Activated CD8-positive, alpha-beta memory T cell treated with anti-CD3 and anti-CD28 coated beads for 36 hours (primary cell): ENCODE measurements around the gene NKD1. TPM values are rescaled to one million over a fixed set of nuclear protein-coding genes. Genes with fewer than 3 reads are reported as not detected.
"Not testable (repeated sequence)": the region's sequence is repeated elsewhere in the genome, so short reads cannot be mapped to it uniquely, and the experiment has no call there.

Experiments used
- CTCF ChIA-PET: fragments of 350-600 bp; sonication (Branson Sonifier 250); formaldehyde crosslinking; loops from one replicate; lab custom pipeline; 2021; ENCODE audit warnings: antibody characterized with exemption; lab: Charles Lee
- POLR2A ChIA-PET: fragments of 350-600 bp; sonication (Branson Sonifier 250); formaldehyde crosslinking; loops from one replicate; lab custom pipeline; 2021; ENCODE audit warnings: antibody characterized with exemption; lab: Charles Lee
- total RNA-seq, 2 experiments: library from RNA; stranded (reverse); gene quantifications; one replicate each; pipeline ENCODE4 v1.2.3, GENCODE V29; 2021

NKD1 gene, protein sequence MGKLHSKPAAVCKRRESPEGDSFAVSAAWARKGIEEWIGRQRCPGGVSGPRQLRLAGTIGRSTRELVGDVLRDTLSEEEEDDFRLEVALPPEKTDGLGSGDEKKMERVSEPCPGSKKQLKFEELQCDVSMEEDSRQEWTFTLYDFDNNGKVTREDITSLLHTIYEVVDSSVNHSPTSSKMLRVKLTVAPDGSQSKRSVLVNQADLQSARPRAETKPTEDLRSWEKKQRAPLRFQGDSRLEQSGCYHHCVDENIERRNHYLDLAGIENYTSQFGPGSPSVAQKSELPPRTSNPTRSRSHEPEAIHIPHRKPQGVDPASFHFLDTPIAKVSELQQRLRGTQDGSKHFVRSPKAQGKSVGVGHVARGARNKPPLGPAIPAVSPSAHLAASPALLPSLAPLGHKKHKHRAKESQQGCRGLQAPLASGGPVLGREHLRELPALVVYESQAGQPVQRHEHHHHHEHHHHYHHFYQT
- total RNA-seq, result 1 to 10 TPM in 1 of 2 experiments, under 1 TPM in 1; 0.73 to 1.9 TPM

DNA sequence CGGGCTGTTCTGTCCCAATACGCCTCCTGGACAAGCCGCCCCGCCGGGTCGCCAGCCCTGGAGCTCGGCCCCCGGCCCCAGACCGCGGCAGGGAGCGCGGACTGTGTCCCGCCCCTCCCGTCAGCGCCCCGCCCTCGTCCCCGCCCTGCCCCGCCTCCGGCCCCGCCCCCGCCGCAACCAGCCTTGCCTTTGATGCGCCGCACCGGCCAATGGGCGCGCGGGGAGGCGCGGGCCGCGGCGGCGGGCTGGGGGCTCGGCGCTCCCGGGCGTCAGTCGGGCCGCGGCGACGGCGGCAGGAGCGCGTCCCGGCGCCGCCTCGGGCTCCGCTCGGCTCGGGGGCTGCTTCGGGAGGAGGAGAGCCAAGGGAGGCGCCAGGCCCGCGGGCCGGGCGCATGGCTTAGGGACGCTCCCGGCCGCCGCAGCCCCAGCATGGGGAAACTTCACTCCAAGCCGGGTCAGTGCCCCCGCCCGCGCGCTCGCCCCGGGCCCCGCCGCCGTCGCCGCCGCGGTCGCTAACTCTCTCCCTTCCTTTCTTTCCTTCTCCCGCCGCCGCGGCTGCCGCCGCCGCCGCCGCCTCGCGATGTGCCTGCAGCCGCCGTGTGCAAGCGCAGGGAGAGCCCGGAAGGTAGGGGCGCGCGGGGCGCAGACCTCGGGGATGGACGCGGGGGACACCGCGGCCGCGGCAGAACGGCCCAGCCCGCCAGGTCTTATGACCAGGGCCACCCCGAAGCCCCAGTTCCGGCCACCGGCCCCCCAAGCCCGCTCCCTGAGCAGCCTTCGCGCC, at the start of gene NKD1:
TSS of gene NKD1 (plus strand) at position 272 of the 784 bp plus-strand sequence. CDS start at position 430, 158 bp downstream.
- ChIA-PET CTCF (interaction anchor here (0.6 to 1.2 kb wide), 2 partner anchors 75 to 131 kb away, joined by 3 read pairs; no protein-coding TSS in a partner anchor), POLR2A (no interaction called here)

DNA sequence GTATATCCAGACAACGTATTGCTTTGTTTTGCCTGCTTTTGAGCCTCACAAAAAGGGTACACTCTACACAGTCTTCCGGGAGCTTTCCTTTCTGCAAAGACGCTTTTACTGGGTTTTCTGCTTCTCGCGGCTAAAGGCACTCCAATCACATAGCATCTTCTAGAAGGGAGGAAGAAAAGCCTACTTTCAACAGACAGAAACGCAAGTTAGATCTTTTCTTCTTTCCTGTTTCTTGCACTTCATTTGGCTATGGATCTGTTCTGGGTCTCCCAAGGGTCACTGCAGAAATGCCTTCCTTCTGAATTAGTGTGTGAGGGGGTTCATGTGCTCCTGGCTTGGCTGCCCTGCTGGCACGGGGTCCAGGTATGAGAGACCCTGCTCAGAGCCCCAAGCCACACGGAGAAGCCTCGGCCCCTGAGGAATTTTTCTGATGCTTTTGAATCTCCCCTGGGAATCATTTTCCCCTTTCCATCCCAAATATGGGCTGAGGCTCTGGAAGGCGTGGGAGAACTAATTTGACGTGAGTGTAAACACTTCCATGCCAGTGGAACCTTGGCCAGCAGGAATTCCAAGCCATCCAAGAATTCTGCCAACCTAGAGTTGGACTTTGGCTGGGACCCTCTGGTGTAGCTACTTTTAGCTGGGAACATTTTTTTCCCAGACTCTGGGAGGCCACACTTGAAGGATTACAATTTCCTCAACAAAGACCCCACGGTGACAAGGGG, 49.6 kb upstream of the NKD1 start:
- POLR2A ChIA-PET, result no interaction called here

DNA sequence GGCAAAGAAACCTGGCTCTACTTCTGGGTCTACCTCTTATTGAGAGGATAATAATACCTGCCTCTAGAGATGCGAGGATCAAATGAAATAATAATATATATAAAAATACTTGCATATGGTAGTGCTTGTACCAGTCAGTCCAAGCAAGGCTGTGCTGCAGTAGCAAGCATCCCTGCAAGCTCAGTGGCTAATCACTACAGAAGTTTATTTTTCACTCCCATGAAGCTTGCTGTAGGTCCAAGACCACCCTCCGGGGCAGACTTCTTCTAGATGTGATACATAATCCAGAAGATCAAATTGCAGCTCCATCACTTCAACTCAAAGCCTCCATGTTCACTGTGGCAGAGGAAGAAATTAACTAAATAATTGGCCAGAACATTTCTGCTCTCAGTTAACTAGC, 48.9 kb upstream of the NKD1 start:
- POLR2A ChIA-PET, result no interaction called here
- CTCF ChIA-PET, result no interaction called here

More for the DNA sequence above, 49.6 kb upstream of the NKD1 start:
- CTCF ChIA-PET, result no interaction called here

GRCh38 chr16:50500171-50500874, 47.9 kb upstream of the NKD1 start:
- POLR2A ChIA-PET, result no interaction called here
- CTCF ChIA-PET, result no interaction called here

DNA sequence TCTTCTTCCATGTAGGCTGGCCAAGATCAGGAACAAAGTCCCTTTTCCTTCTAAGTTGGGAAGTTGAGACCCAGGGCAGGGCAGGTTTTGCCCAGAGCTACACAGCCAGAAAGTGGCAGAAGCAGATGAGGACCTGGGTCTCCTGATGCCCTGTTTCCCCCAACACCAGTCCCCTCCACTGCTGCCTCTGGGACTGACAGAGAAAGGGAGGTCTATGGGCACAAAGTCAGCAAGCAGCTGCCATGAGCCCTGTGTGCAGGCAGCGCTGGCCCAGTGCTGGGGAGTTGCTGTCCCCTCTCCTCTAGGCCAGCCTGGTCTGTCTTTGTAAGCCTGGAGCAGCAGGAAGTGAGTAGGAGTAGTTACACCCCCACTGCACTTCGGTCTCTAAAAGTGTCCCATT, 46.9 kb upstream of the NKD1 start:
- CTCF ChIA-PET, result interaction anchor here (0.9 kb wide), 1 partner anchor 10 kb away, joined by 3 read pairs; no protein-coding TSS in a partner anchor

DNA sequence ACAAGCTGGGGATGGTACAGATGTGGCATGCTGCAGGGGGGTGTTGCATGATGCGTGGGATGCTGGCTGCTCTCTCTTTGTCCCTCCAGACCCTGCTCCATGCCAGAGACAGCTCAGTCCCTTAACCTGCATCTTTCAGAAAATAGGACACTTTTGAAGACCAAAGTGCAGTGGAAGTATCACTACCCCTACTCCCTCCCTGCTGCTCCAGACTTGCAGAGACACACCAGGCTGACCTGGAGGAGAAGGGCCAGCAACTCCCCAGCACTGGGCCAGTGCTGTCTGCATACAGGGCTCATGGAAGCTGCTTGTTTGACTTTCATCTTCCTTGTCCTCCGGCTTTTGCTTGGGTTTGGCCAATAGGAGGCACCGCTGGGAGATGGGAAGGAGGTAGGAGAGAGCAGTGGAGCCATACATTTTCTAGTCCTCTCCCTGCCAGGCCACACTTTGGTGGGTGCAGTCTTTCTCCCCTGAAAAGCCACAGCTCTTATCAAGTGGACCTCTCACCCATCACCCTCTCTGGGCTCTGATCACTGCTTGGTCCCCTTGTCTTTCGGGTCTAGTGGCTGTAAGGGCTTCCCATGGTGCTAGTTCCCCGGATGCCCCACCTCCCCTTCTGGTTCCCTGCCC, 46.1 kb upstream of the NKD1 start:
- ChIA-PET CTCF (interaction anchor here (0.9 kb wide), 1 partner anchor 9 kb away, joined by 3 read pairs; no protein-coding TSS in a partner anchor), POLR2A (interaction anchor here (0.6 kb wide), 1 partner anchor 457 kb away, joined by 3 read pairs; no protein-coding TSS in a partner anchor)

More for the DNA sequence above, 46.9 kb upstream of the NKD1 start:
- POLR2A ChIA-PET, result no interaction called here

DNA sequence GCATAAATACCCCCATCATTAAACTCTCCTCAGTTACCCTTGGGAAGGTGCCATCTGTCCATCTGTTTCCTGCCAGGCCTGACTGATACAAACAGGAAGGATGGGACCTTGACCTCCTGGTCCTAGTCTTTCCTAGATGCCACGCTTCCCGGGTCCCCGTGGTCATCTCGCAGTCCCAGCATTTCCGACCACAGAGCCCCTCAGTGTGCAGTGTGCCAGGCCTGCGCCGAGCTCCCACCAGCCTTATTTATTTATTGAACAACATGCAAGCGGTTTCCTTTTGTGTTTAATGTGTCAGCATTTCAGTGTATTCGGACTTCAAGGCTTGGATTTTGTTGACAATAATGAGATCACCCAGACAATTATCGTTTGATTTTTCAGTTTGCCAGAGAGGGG, 45.6 kb upstream of the NKD1 start:
- ChIA-PET POLR2A (interaction anchor here (0.6 kb wide), 1 partner anchor 457 kb away, joined by 3 read pairs; no protein-coding TSS in a partner anchor), CTCF (no interaction called here)

DNA sequence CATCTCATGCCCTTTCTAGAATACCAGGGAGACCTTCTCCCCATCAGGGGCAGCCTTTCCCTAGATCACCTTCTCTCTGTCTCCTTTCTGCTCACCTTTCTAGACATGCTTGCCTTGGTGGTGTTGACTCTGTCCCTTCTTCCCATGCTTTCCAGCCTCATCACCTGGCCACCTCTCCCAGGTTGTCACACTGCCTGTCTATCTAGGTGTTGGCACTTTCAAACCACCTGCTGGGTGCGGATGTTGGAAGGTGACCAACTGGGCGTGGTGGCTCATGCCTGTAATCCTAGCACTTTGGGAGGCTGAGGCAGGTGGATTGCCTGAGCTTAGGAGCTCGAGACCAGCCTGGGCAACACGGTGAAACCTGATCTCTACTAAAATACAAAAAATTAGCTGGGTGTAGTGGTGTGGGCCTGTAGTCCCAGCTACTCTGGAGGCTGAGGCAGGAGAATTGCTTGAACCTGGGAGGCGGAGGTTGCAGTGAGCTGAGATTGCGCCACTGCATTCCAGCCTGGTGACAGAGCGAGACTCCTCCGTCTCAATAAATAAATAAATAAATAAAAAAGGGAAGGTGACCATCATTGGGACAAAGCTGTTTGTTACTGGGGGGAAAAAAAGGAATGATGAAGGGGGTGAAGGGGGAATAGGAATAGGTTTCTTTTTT, 44.2 kb upstream of the NKD1 start:
- CTCF ChIA-PET, POLR2A ChIA-PET: not testable (repeated sequence)

- POLR2A ChIA-PET, result no interaction called here
- CTCF ChIA-PET, result no interaction called here
Observed at GRCh38 chr16:50505115-50505514, 43.1 kb upstream of the NKD1 start.

GRCh38 chr16:50505714-50506542, 42.3 kb upstream of the NKD1 start:
- ChIA-PET CTCF (no interaction called here), POLR2A (no interaction called here)

GRCh38 chr16:50506543-50506937, 41.7 kb upstream of the NKD1 start:
- POLR2A ChIA-PET, result no interaction called here
- CTCF ChIA-PET, result no interaction called here

DNA sequence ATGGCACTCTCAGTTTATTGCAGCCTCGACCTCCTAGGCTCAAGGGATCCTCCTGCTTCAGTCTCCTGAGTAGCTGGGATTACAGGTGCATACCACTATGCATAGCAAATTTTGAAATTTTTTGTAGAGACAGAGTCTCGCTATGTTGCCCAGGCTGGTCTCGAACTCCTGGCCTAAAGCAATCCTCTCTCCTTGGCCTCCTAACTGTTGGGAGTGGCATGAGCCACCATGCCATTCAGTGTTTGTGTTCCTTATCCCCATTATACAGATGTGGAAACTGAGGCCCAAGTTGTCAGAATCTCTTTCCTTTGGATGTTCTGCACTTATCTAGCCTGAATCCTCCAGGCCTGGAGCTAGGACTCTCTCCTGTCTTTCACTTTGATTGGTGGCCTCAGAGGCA, 40.8 kb upstream of the NKD1 start:
- POLR2A ChIA-PET, result no interaction called here
- CTCF ChIA-PET, result no interaction called here

GRCh38 chr16:50509521-50510341, 38.5 kb upstream of the NKD1 start:
- ChIA-PET POLR2A (no interaction called here), CTCF (interaction anchor here (0.6 to 1.7 kb wide), 3 partner anchors 10 to 377 kb away, joined by 3 to 4 read pairs (median 4); no protein-coding TSS in a partner anchor)

GRCh38 chr16:50515218-50515617, 33.0 kb upstream of the NKD1 start:
- ChIA-PET POLR2A (no interaction called here), CTCF (no interaction called here)

- CTCF ChIA-PET, result no interaction called here
- POLR2A ChIA-PET, result no interaction called here
Observed at GRCh38 chr16:50516401-50516800, 31.8 kb upstream of the NKD1 start.

- ChIA-PET CTCF (no interaction called here), POLR2A (no interaction called here)
Observed at GRCh38 chr16:50516890-50517289, 31.3 kb upstream of the NKD1 start.
